Fibroblast of skin of right biceps (primary cell): ENCODE results near the gene SH3GL2.

Source experiments
- DNase-seq: peaks from one replicate; pipeline ENCODE4 v3.0.0-alpha.2; 2013

SH3GL2 gene

GRCh38 chr9:17669206-17669605 is 90.3 kb downstream of the SH3GL2 start:
- no peak for DNase-seq

GRCh38 chr9:17682684-17683083 is 103.8 kb downstream of the SH3GL2 start:
- DNase-seq: no peak

DNA sequence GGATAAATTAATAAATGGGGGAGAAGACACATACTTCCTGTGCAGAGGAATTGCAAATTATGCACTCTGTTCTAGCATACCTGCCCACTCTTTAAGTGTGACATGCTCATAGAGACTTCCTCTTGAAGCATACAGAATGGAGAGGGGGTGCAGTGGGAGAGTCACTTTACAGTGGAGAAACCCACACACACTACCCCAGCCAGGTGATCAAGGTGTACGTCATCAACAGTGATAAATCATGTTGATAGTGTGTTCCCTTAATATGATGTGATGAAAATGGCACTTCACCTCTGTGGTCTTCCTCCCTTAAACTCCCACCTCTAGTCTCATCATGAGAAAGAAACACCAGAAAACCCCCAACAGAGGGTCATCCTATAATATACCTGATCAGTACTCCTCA is 110.0 kb downstream of the SH3GL2 start:
- no peak for DNase-seq

DNA sequence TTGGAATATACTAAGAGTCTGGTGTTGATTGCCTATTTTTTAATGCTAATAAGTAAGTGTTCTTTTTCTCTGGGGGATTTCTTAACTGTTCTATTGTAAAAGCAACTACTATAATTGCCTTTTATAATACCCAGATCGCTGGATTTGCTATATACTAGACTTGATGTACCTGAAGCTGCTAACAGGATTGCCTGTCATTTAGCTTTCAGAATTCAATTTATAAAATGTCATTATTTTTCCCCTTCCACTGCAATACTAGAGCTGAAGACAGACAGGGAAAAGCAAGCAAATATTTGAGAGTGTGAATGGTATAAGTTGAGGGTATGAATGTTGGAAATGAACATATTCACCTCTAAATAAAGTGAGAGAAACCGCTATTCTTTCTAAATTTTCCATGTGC is 115.5 kb downstream of the SH3GL2 start:
- DNase-seq: no peak

GRCh38 chr9:17695482-17695881 is 116.6 kb downstream of the SH3GL2 start:
- DNase-seq: no peak

DNA sequence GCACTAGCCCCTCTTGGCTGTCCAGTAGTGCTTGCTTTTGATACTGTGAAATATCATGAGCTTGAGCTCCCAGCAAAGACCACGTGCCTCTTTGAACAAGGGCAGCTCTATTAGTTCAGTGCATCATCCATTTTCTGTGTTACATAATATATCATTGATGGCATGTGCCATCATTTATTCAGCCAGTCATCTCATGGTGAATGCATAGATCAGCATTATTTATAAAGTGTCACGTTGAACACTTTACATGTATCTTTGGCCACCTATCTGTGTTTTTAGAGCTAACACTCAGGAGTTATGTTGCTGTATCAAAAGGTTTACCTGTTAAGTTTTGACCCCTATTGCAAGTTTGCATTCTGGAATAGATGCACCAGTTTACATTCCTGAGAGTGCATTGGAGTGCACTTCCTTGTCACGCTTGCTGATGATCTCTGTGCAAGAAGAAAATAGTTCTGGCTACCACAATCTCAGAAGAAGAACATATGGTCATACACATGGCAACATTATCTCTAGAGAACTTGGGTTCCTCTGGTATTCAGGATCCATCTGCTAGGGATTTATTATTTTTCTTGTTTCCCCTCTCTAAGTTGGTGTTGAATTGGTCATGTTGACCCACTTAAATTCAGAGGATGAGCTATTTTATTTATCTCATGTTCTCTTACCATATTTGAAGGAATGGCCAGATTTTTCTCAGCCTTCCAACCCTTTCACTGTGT is 120.9 kb downstream of the SH3GL2 start:
- no peak for DNase-seq

- DNase-seq: no peak
Measured at GRCh38 chr9:17706347-17706746, 127.5 kb downstream of the SH3GL2 start.

DNA sequence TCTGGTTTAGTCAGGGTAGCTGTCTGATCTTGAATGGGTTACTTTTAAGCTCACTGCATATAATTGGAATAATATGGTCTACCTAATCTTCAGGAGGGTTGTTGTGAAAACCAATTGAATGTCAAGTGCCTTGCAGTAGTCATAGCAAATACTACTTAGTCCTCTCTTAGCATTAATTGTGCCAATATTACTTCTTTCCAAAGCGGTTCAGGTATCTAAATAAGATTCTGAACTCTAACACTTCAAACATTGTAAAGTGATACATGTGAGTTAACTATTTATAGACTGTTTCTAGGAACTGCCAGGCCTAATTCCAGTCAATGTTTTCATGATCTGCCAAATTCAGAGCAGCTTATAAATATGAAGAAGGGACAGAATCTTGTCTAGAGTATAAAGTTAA is 140.2 kb downstream of the SH3GL2 start:
- no peak for DNase-seq

DNA sequence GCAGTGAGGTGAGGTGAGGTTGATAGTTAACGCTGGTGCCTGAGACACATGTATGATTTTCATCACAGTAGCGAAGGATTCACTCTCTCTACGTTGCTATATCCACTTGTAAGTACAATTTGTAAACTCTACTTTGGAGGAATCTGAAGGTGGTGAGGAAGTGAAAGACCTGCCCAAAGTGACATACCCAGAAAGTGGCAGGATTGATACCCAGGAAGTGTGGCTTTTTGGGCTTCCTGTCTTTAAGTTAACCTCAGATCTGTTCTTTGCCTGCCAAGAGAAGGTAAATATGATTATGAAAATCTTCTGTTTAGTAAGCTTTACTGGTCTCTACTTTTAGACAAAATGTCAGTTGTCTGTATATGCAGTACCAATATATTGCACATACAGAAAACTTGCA is 143.1 kb downstream of the SH3GL2 start:
- DNase-seq: no peak

DNA sequence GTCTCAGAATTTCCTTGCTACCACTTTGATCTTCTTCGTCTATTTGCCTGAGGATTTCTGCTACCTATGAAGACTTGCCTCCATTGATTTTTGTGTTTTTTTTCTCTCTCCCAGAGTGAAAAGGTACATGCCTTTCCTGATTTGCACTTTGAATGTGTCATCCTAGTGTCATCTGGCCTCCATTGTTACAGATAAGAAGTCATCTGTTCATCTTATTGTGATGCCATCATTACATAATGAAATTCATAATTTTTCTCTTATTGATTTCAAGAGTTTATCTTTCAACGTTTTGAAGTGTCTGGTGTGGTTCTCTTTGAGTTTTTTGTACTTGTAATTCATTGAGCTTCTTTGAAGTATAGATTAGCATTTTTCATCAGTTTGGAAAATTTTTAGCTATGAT is 144.8 kb downstream of the SH3GL2 start:
- no peak for DNase-seq

DNA sequence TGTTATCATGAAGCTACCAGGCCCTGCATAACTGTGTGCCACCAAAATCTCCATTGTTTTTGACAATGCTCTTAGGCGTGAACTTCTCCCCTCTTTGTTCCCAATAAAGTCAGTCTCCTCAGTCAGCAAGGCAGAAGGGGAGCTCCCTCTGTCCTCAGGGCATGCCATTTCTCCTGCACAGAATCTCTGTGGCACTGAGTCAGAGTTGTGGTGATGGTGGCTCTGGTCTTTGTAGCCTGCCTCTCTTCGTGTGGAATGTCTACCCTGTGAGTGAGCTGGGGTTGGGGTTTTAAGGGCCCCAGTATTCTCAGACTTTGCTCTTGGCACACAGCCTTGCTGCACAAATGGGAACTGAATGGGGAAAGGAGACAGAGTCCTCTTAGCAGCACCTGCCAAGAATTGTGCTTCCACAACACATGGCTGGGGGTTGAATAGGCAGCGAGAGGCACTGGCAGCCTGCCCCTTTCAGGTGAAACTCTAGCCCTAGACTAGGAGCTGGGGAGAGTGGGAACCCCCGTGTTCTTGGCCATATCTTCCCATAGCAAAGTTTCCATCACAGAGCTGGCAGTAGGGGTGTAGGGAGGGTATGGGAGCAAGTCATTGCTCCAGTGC is 146.6 kb downstream of the SH3GL2 start:
- no peak for DNase-seq

- no peak for DNase-seq
Measured at GRCh38 chr9:17726298-17726697, 147.4 kb downstream of the SH3GL2 start.

DNA sequence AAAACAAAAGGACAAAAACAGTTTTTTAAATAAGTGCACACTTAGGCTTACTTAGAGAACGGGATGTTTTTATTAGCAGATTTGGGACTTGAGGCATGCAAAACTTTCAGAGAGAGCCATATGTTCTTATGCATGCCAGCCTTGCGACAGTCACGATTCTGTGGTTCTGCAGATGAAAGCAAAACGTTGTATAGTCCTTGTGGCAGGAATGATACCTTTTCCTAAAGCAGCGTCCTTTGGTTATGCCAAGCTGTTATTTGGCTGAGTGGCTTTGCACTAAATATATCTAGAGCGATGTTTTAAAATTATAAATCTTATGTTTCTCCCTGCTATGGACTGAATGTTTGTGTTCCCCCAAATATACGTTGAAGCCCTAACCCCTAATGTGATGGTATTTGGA is 152.0 kb downstream of the SH3GL2 start:
- no peak for DNase-seq

GRCh38 chr9:17731308-17731707 is 152.4 kb downstream of the SH3GL2 start:
- DNase-seq: no peak

- no peak for DNase-seq
Measured at GRCh38 chr9:17734674-17735073, 155.8 kb downstream of the SH3GL2 start.

- DNase-seq: no peak
Measured at GRCh38 chr9:17735859-17736258, 157.0 kb downstream of the SH3GL2 start.

GRCh38 chr9:17739022-17739421 is 160.2 kb downstream of the SH3GL2 start:
- no peak for DNase-seq

- DNase-seq: no peak
Measured at GRCh38 chr9:17739736-17740135, 160.9 kb downstream of the SH3GL2 start.

DNA sequence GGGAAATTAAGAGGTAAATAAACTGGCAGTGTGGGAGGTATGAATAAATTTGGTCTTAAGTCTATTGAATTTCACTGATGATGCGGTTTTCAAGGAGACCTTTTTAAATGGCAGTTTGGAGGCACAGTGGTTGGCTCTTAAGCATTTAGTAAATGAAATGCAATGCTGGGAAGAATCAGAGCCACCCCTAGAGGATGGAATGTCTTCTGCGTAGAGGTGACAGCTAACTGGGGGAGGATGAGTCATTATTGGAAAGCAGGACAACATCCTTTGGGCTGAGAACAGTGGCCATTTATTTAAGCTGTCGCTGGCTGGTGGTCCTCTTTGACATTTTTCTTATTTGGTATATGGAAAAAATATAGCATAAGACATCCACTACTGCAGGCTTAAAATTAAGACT is 163.2 kb downstream of the SH3GL2 start:
- peak; percentile 7 for DNase-seq

GRCh38 chr9:17744786-17745185 is 165.9 kb downstream of the SH3GL2 start:
- peak; percentile 18 for DNase-seq

- DNase-seq: no peak
Measured at GRCh38 chr9:17750269-17750668, 171.4 kb downstream of the SH3GL2 start.

DNA sequence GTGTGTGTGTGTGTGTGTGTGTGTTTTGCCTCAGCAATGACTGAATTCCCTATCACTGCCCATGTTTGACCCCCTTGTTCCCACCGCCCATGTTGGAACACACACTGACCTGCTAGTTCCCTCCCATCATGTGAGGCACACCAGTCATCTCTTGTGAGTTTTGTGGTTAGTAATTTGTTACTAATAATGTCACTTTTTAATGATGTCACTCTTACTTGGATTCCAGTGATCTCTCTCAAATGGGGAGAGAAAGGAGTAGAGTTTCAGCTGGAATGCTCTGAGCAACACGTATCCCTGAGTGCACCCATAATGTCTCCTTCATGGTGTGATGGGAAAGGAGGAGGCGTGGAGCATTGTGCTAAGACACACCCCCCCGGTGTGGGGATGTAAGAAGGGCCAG is 172.6 kb downstream of the SH3GL2 start:
- DNase-seq: no peak

DNA sequence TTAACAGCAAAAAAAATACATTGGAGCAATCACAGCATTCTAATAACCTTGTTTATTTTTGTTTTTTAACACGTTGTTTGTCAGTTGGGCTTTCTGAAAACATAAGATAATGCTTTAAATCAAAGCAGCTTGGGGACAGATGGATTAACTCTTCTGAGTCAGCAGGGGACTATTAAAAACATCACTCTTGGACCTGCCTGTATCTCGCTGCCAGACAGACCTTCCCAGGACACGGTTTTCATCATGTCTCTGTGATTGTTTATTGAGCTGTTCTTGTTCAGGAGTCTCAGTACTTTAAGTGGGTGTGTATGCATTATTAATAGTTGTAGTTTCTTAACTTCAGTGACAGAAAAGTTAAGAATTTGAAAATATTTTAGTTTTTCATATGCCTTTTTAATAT is 173.2 kb downstream of the SH3GL2 start:
- DNase-seq: no peak

GRCh38 chr9:17757816-17758215 is 178.9 kb downstream of the SH3GL2 start:
- DNase-seq: peak; percentile 4

- DNase-seq: no peak
Measured at GRCh38 chr9:17760250-17760649, 181.4 kb downstream of the SH3GL2 start.
